Glutamatergic neuron (in vitro differentiated cells): ENCODE measurements around the gene DERL3. TPM values are rescaled to one million over a fixed set of nuclear protein-coding genes. Genes with fewer than 3 reads are reported as not detected.

Source experiments
- DNase-seq: peaks from one replicate; pipeline ENCODE4 v3.0.0; 2022
- H3K27ac Mint-ChIP-seq: one replicate; pipeline ENCODE4 v1.8.0; 2020; ENCODE audit warnings: mild to moderate bottlenecking, mixed read lengths, inconsistent platforms; ENCODE audit not compliant: unreplicated experiment
- H3K27me3 Mint-ChIP-seq: one replicate; pipeline ENCODE4 v1.8.0; 2020; ENCODE audit warnings: mild to moderate bottlenecking, moderate library complexity, mixed read lengths, inconsistent platforms; ENCODE audit not compliant: unreplicated experiment
- H3K36me3 Mint-ChIP-seq: one replicate; pipeline ENCODE4 v1.8.0; 2020; ENCODE audit warnings: mild to moderate bottlenecking, mixed read lengths, inconsistent platforms; ENCODE audit not compliant: unreplicated experiment
- H3K4me1 Mint-ChIP-seq: one replicate; pipeline ENCODE4 v1.8.0; 2020; ENCODE audit warnings: mild to moderate bottlenecking, low read depth, mixed read lengths, inconsistent platforms; ENCODE audit not compliant: unreplicated experiment
- H3K4me3 Mint-ChIP-seq: one replicate; pipeline ENCODE4 v1.8.0; 2020; ENCODE audit warnings: mild to moderate bottlenecking, mixed read lengths, inconsistent platforms; ENCODE audit not compliant: unreplicated experiment
- H3K9me3 Mint-ChIP-seq: one replicate; pipeline ENCODE4 v1.8.0; 2020; ENCODE audit warnings: mild to moderate bottlenecking, moderate library complexity, mixed read lengths, inconsistent platforms; ENCODE audit not compliant: unreplicated experiment
- CTCF ChIP-seq: fragments of 200-600 bp; sonication (generic); IDR thresholded peaks from one replicate; pipeline ENCODE4 v1.5.0; 2021; ENCODE audit not compliant: partially characterized antibody, unreplicated experiment
- total RNA-seq: library from RNA; stranded (reverse); fragmentation: NEBNext Ultra II Directional; extraction: Animal tissue kit (Norgen Biotek cat#: 25700); gene quantifications from one replicate; pipeline ENCODE4 v1.2.1, GENCODE V29; 2021; ENCODE audit not compliant: unreplicated experiment

The DERL3 gene
- total RNA-seq, 1 donor from 2014 or later: 1.2 TPM

GRCh38 chr22:23815541-23816155 lies 23.2 kb downstream of the DERL3 start:
- H3K4me3 Mint-ChIP-seq: peak overlapping the region; percentile 30
- no peak for DNase-seq
- peaks cover 24% of the 10 kb centered on the region for H3K4me1 Mint-ChIP-seq
- peak overlapping the region; percentile 95 for H3K27ac Mint-ChIP-seq
- TF ChIP-seq CTCF: no peak
- peaks cover 5% of the 10 kb centered on the region for H3K36me3 Mint-ChIP-seq
- peaks cover 6% of the 10 kb centered on the region for H3K27me3 Mint-ChIP-seq
- peaks cover 4% of the 10 kb centered on the region for H3K9me3 Mint-ChIP-seq

- peaks cover 18% of the 10 kb centered on the region for H3K4me1 Mint-ChIP-seq
- peaks cover 8% of the 10 kb centered on the region for H3K36me3 Mint-ChIP-seq
- H3K9me3 Mint-ChIP-seq: peaks cover 4% of the 10 kb centered on the region
- no peak for TF ChIP-seq CTCF
- H3K27me3 Mint-ChIP-seq: peaks cover 5% of the 10 kb centered on the region
- H3K27ac Mint-ChIP-seq: no peak overlapping the region
- no peak for DNase-seq
- H3K4me3 Mint-ChIP-seq: no peak overlapping the region
Measured at GRCh38 chr22:23812378-23812777, 26.4 kb downstream of the DERL3 start.

GRCh38 chr22:23806837-23807236 lies 32.0 kb downstream of the DERL3 start:
- DNase-seq: no peak
- Mint-ChIP-seq H3K4me3 (no peak overlapping the region), H3K4me1 (peaks cover 8% of the 10 kb centered on the region), H3K9me3 (peaks cover 1% of the 10 kb centered on the region), H3K27ac (no peak overlapping the region), H3K27me3 (no peaks in the 10 kb centered on the region), H3K36me3 (peaks cover 12% of the 10 kb centered on the region)
- no peak for TF ChIP-seq CTCF

- Mint-ChIP-seq H3K27me3 (peaks cover 2% of the 10 kb centered on the region), H3K27ac (no peak overlapping the region), H3K4me3 (no peak overlapping the region), H3K36me3 (peaks cover 11% of the 10 kb centered on the region), H3K9me3 (peaks cover 1% of the 10 kb centered on the region), H3K4me1 (peaks cover 17% of the 10 kb centered on the region)
- TF ChIP-seq CTCF: no peak
- no peak for DNase-seq
Measured at GRCh38 chr22:23804781-23805291, 34.0 kb downstream of the DERL3 start.

- peaks cover 1% of the 10 kb centered on the region for H3K9me3 Mint-ChIP-seq
- peaks cover 2% of the 10 kb centered on the region for H3K27me3 Mint-ChIP-seq
- H3K36me3 Mint-ChIP-seq: peaks cover 11% of the 10 kb centered on the region
- no peak for TF ChIP-seq CTCF
- DNase-seq: no peak
- no peak overlapping the region for H3K27ac Mint-ChIP-seq
- peaks cover 17% of the 10 kb centered on the region for H3K4me1 Mint-ChIP-seq
- no peak overlapping the region for H3K4me3 Mint-ChIP-seq
Measured at GRCh38 chr22:23803001-23803819, 35.6 kb downstream of the DERL3 start.
